Measurements from ENCODE around the gene DPYSL3.

DPYSL3 gene

DNA sequence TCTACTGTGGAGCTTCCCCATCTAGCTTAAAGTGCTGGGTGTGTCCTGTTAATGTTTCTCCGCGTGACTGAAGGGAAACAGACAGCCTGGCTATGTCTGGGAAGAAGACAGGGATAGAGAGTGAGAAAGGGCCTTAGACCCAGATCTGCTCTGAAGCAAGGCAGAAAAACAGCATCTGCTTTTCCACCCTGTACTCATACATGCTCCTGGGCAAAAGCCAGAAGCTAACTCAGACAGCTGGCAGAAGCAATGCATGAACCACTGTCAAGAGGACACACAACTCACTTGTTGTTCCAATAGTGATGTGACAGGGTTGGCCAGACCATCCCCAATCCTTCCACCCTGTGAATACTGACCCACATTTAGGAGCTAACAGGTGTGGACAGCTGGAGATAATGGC lies 63.3 kb downstream of the DPYSL3 start:
- Mint-ChIP-seq H3K27me3 (ENCODE audit: low read depth) (peaks cover 20% of the 10 kb centered on the region), H3K27ac (no peak overlapping the region), H3K4me1 (ENCODE audit: low read depth) (no peaks in the 10 kb centered on the region)

DNA sequence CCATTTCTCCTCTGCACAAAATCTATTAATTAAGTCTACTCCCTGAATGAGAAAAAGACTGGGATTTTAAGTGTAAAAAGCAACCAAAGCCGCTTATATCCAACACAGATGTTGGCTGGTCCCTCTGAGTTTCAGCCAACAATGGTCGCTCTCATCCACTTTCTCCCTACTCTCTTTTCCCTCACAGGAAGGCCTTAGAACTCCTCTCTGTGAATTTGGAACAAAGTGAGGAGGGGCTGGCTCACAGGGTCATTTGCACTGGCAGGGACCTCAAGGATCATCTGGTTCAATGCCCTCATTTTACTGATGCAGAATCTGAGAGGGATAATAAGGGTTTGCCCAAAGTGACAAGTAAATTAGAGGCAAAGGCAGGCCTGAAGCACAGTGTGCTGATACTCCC lies 64.0 kb downstream of the DPYSL3 start:
- H3K4me1 Mint-ChIP-seq (ENCODE audit: low read depth): no peaks in the 10 kb centered on the region
- no peak overlapping the region for H3K27ac Mint-ChIP-seq
- no peak overlapping the region for H3K4me3 Mint-ChIP-seq
- peaks cover 14% of the 10 kb centered on the region for H3K27me3 Mint-ChIP-seq (ENCODE audit: low read depth)
- H3K36me3 Mint-ChIP-seq (ENCODE audit: low read depth): no peaks in the 10 kb centered on the region
- no peaks in the 10 kb centered on the region for H3K9me3 Mint-ChIP-seq

More for the DNA sequence above, 63.3 kb downstream of the DPYSL3 start:
- Mint-ChIP-seq H3K4me3 (no peak overlapping the region), H3K9me3 (no peaks in the 10 kb centered on the region), H3K36me3 (ENCODE audit: low read depth) (no peaks in the 10 kb centered on the region)

DNA sequence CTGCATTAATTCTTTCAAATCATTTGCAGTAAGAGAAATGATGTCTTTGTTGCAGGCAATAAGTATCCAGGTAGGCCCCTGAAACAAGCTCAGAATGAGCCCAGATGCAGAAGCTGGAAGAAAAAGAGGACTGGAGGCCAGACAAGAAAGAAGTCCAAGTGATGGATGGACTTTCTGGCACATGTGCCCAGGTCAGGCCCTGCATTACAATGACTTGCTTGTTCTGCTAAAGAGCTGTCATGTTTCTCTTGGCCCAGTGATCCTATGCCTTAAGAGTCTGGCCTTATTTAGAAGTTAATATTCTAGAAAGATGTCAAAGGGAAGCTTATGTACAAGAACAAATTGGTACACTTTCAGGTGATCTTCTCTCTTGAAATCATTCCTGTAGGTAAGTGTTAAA lies 64.8 kb downstream of the DPYSL3 start:
- Mint-ChIP-seq H3K4me3 (no peak overlapping the region), H3K27me3 (ENCODE audit: low read depth) (peaks cover 7% of the 10 kb centered on the region), H3K27ac (no peak overlapping the region), H3K4me1 (ENCODE audit: low read depth) (no peaks in the 10 kb centered on the region), H3K9me3 (no peaks in the 10 kb centered on the region), H3K36me3 (ENCODE audit: low read depth) (no peaks in the 10 kb centered on the region)

DNA sequence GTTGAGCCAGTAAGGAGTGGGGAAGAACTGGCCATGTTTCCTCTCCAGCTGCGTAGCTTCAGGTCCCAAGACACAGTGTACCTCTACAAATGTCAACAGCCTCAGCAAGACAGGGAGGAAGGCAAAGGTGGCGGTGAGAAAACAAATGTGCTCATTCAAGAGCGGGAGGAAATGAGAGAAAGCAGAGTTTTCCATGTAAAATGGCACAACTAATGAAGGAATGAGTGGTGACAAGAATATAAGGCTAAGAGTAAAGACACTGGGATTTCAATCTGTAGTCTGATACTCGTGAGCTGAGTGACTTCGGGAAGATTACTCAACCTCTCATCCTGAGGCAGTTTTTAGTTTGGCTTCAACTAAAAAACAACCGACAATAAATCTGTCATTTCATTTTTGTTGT lies 67.6 kb downstream of the DPYSL3 start:
- Mint-ChIP-seq H3K27ac (no peak overlapping the region), H3K27me3 (ENCODE audit: low read depth) (no peaks in the 10 kb centered on the region), H3K4me1 (ENCODE audit: low read depth) (no peaks in the 10 kb centered on the region), H3K36me3 (ENCODE audit: low read depth) (no peaks in the 10 kb centered on the region), H3K9me3 (no peaks in the 10 kb centered on the region), H3K4me3 (no peak overlapping the region)

DNA sequence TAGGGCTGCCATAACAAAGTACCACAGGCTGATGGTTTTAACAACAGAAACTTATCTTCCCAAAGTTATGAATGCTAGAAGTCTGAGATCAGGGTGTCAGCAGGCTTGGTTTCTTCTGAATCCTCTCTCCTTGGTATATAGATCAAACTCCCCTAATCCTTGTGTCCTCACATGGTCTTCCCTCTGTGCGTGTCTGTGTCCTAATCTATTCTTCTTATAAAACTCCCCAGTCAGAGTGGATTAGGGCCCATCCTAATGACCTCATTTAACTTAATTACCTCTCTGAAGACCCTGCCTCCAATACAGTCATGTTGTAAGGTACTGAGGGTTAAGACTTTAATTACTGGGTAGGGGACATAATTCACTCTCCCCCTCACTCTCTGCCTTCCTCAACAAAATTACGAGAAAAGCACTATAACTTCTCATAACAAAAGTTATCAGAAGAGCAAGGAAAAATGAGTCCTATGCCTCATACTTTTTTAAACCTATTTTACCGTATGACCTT lies 68.6 kb downstream of the DPYSL3 start:
- H3K9me3 Mint-ChIP-seq: no peaks in the 10 kb centered on the region
- H3K27ac Mint-ChIP-seq: no peak overlapping the region
- H3K36me3 Mint-ChIP-seq (ENCODE audit: low read depth): no peaks in the 10 kb centered on the region

DNA sequence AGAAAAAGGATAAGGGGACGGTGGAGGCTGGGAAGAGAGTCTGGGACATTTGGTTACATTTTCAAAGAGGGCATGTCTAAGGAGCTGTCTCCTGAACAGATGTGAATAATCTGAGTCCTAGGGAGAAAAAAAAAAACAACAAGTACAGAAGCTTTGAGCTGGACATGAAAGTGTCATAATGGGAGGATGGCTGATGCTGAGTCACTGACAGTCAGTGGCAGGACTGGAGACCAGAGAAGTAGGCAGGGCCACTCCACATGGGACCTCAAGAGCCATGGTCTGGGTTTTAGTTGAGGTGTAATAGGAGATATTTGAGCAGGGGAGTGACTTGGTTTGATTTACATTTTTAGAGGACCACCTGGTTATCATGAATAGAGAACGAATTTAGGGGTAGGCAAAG lies 70.6 kb downstream of the DPYSL3 start:
- Mint-ChIP-seq H3K9me3 (no peaks in the 10 kb centered on the region), H3K27ac (no peak overlapping the region), H3K36me3 (ENCODE audit: low read depth) (no peaks in the 10 kb centered on the region), H3K27me3 (ENCODE audit: low read depth) (no peaks in the 10 kb centered on the region), H3K4me3 (no peak overlapping the region), H3K4me1 (ENCODE audit: low read depth) (no peaks in the 10 kb centered on the region)

More for the DNA sequence above, 68.6 kb downstream of the DPYSL3 start:
- Mint-ChIP-seq H3K4me1 (ENCODE audit: low read depth) (no peaks in the 10 kb centered on the region), H3K4me3 (no peak overlapping the region), H3K27me3 (ENCODE audit: low read depth) (no peaks in the 10 kb centered on the region)

DNA sequence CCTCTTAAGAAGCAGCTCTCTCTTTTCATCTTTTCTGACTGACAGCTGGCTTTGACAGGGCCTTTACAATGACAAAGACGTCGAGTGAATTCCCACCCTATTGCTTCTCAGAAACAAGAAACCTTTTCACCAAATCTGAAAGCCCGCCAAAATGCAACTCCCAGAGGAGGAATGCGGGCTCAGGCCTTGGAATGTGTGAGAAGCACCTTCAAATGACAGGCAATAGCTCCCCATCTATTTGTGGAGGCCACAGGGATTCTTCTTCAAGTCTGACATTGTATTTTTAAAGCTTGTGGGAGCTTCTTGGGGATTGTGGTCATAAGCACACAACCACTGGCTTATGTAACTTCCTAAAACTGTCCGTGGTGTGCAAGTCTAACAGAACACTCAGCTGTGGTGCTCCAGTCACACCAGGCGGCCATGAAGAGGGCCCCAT lies 72.7 kb downstream of the DPYSL3 start:
- H3K36me3 Mint-ChIP-seq (ENCODE audit: low read depth): no peaks in the 10 kb centered on the region
- H3K4me3 Mint-ChIP-seq: no peak overlapping the region
- no peaks in the 10 kb centered on the region for H3K27me3 Mint-ChIP-seq (ENCODE audit: low read depth)
- H3K4me1 Mint-ChIP-seq (ENCODE audit: low read depth): no peaks in the 10 kb centered on the region
- H3K27ac Mint-ChIP-seq: no peak overlapping the region
- no peaks in the 10 kb centered on the region for H3K9me3 Mint-ChIP-seq

DNA sequence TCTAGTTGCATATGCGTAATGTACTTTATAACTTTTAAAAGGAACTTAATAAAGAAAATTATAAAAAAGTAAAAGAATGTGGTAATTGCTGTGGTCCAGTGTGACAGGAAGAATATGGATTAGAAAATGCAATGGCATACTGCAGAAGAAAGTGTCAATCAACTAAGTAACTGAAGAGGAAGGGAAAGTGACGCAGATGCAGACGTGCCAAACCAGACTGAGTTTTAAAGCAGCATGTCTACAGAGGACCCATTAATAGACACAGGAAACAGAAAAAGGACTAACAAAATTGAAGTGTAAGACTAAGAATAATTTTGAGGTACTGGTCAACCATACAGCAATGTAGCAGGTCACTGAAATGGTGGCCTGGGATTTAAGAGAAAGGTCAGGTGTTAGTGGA lies 73.3 kb downstream of the DPYSL3 start:
- Mint-ChIP-seq H3K27me3 (ENCODE audit: low read depth) (no peaks in the 10 kb centered on the region), H3K4me3 (no peak overlapping the region), H3K27ac (no peak overlapping the region), H3K9me3 (no peaks in the 10 kb centered on the region), H3K4me1 (ENCODE audit: low read depth) (no peaks in the 10 kb centered on the region), H3K36me3 (ENCODE audit: low read depth) (no peaks in the 10 kb centered on the region)

DNA sequence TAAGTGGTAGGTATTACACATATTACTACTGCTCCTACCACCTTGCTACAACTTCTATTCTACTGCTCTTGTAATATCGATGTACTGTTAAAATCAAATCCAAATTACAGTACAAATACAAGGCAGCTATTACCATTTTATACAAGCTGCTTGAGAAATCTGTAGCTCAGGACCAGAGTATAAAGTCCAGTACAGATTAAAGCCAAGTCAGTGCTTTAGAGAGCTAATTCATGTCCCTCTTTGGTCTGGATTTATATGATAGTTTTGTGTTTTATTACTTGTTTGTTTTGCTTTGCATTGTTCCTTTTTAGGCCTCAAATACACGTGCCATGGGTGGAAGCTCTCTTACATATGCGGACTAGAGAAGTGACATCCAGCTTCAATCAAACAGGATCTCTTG lies 75.8 kb downstream of the DPYSL3 start:
- H3K36me3 Mint-ChIP-seq (ENCODE audit: low read depth): no peaks in the 10 kb centered on the region
- H3K27me3 Mint-ChIP-seq (ENCODE audit: low read depth): no peaks in the 10 kb centered on the region
- no peak overlapping the region for H3K27ac Mint-ChIP-seq
- no peak overlapping the region for H3K4me3 Mint-ChIP-seq
- no peaks in the 10 kb centered on the region for H3K4me1 Mint-ChIP-seq (ENCODE audit: low read depth)
- no peaks in the 10 kb centered on the region for H3K9me3 Mint-ChIP-seq

DNA sequence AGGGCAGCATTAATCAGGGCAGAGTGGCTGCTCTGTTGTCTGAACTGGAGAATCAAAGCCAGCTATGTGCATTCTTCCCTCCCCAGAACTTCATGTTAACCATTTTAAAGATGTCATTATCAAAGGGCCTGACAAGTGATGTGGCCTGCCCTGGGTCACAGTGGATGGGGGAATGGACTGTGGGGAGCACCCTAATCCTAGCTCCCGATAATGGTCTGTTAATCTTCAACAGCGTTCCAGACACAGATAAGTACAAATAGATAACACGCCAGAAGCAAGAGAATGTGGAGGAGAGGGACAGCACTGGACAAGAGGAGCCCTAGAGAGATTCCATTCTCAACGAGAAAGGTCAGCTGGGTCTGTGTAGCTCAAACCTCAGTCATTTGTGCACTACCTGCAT lies 77.5 kb downstream of the DPYSL3 start:
- H3K36me3 Mint-ChIP-seq (ENCODE audit: low read depth): no peaks in the 10 kb centered on the region
- no peaks in the 10 kb centered on the region for H3K27me3 Mint-ChIP-seq (ENCODE audit: low read depth)
- H3K4me3 Mint-ChIP-seq: no peak overlapping the region
- no peaks in the 10 kb centered on the region for H3K9me3 Mint-ChIP-seq
- H3K27ac Mint-ChIP-seq: no peak overlapping the region
- H3K4me1 Mint-ChIP-seq (ENCODE audit: low read depth): no peaks in the 10 kb centered on the region

DNA sequence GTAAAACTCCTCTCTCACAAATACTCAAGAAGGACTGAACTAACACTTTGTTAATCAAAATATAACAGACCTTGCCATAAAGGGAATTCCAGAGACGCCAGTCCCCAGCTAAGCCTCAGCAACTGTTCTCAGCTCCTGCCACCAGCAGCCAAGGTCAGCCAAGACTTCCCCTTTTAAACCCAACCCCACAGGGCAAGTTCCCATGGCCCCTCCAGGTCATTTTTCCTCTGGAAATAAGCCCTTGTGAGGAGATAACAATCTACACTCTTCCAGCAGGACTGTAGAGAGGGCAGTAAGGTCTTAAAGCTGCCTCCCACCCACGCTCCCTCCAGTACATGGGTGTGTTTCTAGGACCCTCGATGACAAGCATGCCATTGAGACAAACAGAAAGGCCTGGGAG lies 78.3 kb downstream of the DPYSL3 start:
- no peaks in the 10 kb centered on the region for H3K36me3 Mint-ChIP-seq (ENCODE audit: low read depth)
- no peaks in the 10 kb centered on the region for H3K4me1 Mint-ChIP-seq (ENCODE audit: low read depth)
- H3K27me3 Mint-ChIP-seq (ENCODE audit: low read depth): no peaks in the 10 kb centered on the region
- H3K27ac Mint-ChIP-seq: no peak overlapping the region
- no peak overlapping the region for H3K4me3 Mint-ChIP-seq
- H3K9me3 Mint-ChIP-seq: no peaks in the 10 kb centered on the region

DNA sequence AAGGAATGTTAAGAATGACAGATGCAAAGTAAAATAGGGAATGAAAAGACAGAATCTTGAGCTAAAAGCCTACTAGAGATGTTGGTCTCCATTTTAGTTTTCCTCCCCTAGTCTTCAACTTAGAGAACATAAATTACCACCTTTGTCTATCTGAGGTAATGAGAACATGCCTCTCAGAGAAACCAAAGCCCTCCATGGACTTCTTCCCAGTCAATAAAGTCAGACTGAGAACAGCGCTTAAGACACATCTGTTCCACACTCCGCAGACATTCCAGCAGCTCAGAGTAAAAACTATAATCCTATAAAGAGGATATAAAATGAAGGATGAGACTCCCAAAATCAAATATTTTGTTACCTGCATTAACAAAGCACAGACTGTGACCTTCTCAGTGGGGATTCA lies 79.2 kb downstream of the DPYSL3 start:
- Mint-ChIP-seq H3K9me3 (no peaks in the 10 kb centered on the region), H3K27me3 (ENCODE audit: low read depth) (no peaks in the 10 kb centered on the region), H3K27ac (no peak overlapping the region), H3K4me1 (ENCODE audit: low read depth) (no peaks in the 10 kb centered on the region), H3K36me3 (ENCODE audit: low read depth) (no peaks in the 10 kb centered on the region), H3K4me3 (no peak overlapping the region)

DNA sequence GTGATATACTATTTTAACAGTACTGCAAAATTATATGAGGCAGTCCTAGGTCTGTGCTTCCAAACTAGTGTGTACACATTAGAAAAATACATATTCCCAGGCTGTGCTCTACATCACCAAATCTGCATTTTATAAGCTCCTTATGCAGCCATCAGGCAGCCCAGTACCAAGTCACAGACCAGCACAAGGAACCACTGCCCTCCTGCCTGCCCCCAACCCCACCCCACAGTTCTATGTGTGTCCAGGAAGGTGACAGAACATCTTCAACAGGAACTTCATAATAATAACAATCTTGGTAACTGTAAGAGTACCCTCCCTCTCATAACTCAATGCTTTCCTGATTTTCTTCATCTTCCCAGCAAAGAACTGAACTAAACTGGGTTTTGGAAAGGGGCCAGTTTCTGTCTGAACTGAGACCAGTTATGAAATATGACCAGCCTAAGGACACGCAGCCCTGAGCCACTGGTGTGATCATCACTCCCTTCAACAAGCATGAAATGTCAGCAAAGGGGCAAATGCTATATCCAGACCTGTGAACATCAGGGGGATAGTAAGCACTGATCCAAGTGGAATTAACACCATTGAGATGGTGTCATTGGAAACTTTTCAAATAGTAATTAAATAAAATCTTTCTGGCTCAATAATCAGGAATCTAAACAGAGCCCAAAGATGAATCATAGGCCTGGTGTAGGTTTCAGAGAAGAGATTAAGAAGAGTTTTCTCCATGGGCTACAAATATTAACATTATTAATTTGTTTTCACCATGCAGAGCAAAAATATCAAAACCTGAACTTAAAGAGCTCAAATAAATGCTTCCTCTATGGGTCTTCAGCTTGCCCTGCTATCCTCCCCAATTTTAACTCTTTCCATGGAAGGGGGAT lies 82.1 kb downstream of the DPYSL3 start:
- H3K27ac Mint-ChIP-seq: no peak overlapping the region
- no peaks in the 10 kb centered on the region for H3K27me3 Mint-ChIP-seq (ENCODE audit: low read depth)
- H3K36me3 Mint-ChIP-seq (ENCODE audit: low read depth): no peaks in the 10 kb centered on the region
- H3K4me1 Mint-ChIP-seq (ENCODE audit: low read depth): no peaks in the 10 kb centered on the region
- no peak overlapping the region for H3K4me3 Mint-ChIP-seq
- H3K9me3 Mint-ChIP-seq: no peaks in the 10 kb centered on the region

DNA sequence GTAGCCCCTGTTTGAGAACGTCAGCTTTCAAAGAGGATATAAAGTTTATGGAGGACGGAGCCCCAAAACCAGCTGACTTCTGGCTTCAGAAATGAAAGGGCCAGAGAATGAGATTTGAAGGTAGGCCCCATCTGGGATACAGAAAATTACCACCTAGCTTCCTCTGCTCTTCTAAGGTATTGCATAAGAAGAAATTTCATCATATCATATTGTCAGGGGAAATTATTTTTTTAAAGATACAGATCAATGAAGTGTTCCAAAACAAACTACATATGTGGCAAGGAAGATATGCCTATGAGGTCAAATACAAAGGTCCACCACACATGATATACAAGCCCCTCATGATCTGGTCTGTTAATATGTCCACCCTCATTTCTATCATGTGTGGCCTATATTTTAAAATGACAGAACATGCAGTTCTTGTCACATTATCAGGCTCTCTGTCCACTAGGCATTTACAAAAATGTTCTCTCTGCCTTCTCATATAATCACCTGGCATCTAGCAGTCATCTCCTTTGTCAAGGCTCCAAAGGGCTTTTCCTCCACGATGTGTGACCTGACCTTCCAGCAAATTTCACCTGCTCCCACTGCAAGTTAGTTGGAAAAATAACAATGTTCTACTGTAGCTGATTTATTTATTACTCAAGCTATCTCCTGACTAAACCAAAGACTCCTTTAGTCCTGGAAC lies 83.1 kb downstream of the DPYSL3 start:
- H3K4me1 Mint-ChIP-seq (ENCODE audit: low read depth): no peaks in the 10 kb centered on the region
- no peak overlapping the region for H3K4me3 Mint-ChIP-seq
- H3K27ac Mint-ChIP-seq: no peak overlapping the region
- no peaks in the 10 kb centered on the region for H3K27me3 Mint-ChIP-seq (ENCODE audit: low read depth)
- no peaks in the 10 kb centered on the region for H3K36me3 Mint-ChIP-seq (ENCODE audit: low read depth)
- no peaks in the 10 kb centered on the region for H3K9me3 Mint-ChIP-seq

DNA sequence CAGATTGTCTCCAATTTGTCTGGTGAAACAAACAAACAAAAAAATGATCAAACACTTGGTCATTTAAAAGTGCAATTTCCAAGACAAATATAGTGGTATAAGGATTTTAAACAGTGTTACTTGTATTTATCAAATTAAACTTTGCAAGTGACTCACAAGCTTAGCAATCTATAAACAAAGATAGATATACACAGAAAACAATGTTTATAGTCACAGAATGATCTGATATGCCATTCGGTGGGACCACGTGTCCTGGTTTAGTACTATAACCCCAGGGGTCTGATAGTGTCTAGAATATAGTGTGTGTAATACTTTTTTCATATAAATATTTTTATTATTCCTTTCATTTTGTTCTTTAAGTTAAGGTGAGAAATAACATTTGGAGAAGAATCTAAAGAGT lies 91.3 kb downstream of the DPYSL3 start:
- Mint-ChIP-seq H3K4me1 (ENCODE audit: low read depth) (no peaks in the 10 kb centered on the region), H3K4me3 (no peak overlapping the region), H3K36me3 (ENCODE audit: low read depth) (no peaks in the 10 kb centered on the region), H3K27ac (no peak overlapping the region), H3K9me3 (no peaks in the 10 kb centered on the region), H3K27me3 (ENCODE audit: low read depth) (no peaks in the 10 kb centered on the region)

All from T-helper 1 cell treated with Interleukin-12 subunit alpha and Interleukin-12 subunit beta and Interleukin-4 antibody, amounts not matched to agents 30 μg/mL and 1 μg/mL, for 36 hours (primary cell).